CD4-positive, alpha-beta T cell (primary cell): ENCODE results near the gene ZNF211. TPM values are rescaled to one million over a fixed set of nuclear protein-coding genes. Genes with fewer than 3 reads are reported as not detected.

Experiments used
- ATAC-seq: fragments of 200-7000 bp; cut with Tn5 transposase; one replicate; pipeline ENCODE4 v1.10.0; 2022; ENCODE audit warnings: mild to moderate bottlenecking; ENCODE audit not compliant: poor library complexity
- CTCF ChIA-PET: fragments of 350-600 bp; sonication (Branson Sonifier 250); formaldehyde crosslinking; loops from one replicate; lab custom pipeline; 2021; ENCODE audit warnings: antibody characterized with exemption, inconsistent platforms; lab: Charles Lee
- POLR2A ChIA-PET: fragments of 350-600 bp; sonication (Branson Sonifier 250); formaldehyde crosslinking; loops from one replicate; lab custom pipeline; 2021; ENCODE audit warnings: antibody characterized with exemption, inconsistent platforms; lab: Charles Lee
- DNase-seq, 14 experiments: peaks; one replicate each; pipeline ENCODE4 v3.0.0-alpha.2; 2013 to 2020; ENCODE audit warnings: mixed read lengths in 2 of 14
- H3K27ac ChIP-seq, 2 donors: one replicate each; pipeline versions ENCODE4 v1.5.1 to v1.7.0; 2013; ENCODE audit warnings: low read length in 2 of 2, low read depth in 1 of 2, mild to moderate bottlenecking in 1 of 2
- H3K27me3 ChIP-seq, 2 experiments: 1 replicate in 1 of 2; 2 replicates in 1 of 2; pipeline versions ENCODE4 v1.6.1 to v1.7.0; 2013; ENCODE audit warnings: low read length in 2 of 2, control low read depth in 1 of 2, mild to moderate bottlenecking in 1 of 2, moderate library complexity in 1 of 2; ENCODE audit not compliant: insufficient read depth in 2 of 2, control insufficient read depth in 1 of 2
- H3K36me3 ChIP-seq: one replicate; pipeline ENCODE4 v1.6.1; 2013; ENCODE audit warnings: low read length, control low read depth; ENCODE audit not compliant: insufficient read depth
- H3K4me1 ChIP-seq: one replicate; pipeline ENCODE4 v1.6.1; 2013; ENCODE audit warnings: low read length, control low read depth; ENCODE audit not compliant: insufficient read depth
- H3K4me3 ChIP-seq: one replicate; pipeline ENCODE4 v1.5.1; 2013; ENCODE audit warnings: mild to moderate bottlenecking, low read length, moderate library complexity
- H3K9me3 ChIP-seq, 2 experiments: 1 replicate in 1 of 2; 2 replicates in 1 of 2; pipeline versions ENCODE4 v1.6.1 to v1.7.0; 2013; ENCODE audit warnings: low read length in 2 of 2, mild to moderate bottlenecking in 2 of 2, control low read depth in 1 of 2, moderate library complexity in 1 of 2; ENCODE audit not compliant: control insufficient read depth in 1 of 2, insufficient read depth in 1 of 2
- H3K27ac Mint-ChIP-seq: one replicate; pipeline ENCODE4 v1.8.0; 2020; ENCODE audit warnings: mixed read lengths
- H3K27me3 Mint-ChIP-seq: one replicate; pipeline ENCODE4 v1.8.0; 2021; ENCODE audit warnings: mixed read lengths
- H3K36me3 Mint-ChIP-seq: one replicate; pipeline ENCODE4 v1.8.0; 2021; ENCODE audit warnings: low read depth, mixed read lengths
- H3K4me1 Mint-ChIP-seq: one replicate; pipeline ENCODE4 v1.8.0; 2021; ENCODE audit warnings: low read depth, mixed read lengths
- H3K4me3 Mint-ChIP-seq: one replicate; pipeline ENCODE4 v1.8.0; 2020; ENCODE audit warnings: mild to moderate bottlenecking, mixed read lengths
- H3K9me3 Mint-ChIP-seq: one replicate; pipeline ENCODE4 v1.8.0; 2020; ENCODE audit warnings: mixed read lengths
- CTCF ChIP-seq: fragments of 200-600 bp; IDR thresholded peaks from one replicate; pipeline ENCODE4 v1.8.0; 2022; ENCODE audit warnings: antibody characterized with exemption, mild to moderate bottlenecking
- intact Hi-C, 2 experiments: fragments of 100-400 bp; cut with DNase I in 1 of 2; cut with micrococcal nuclease in 1 of 2; formaldehyde crosslinking; loops; one replicate each; pipeline versions ENCODE4 v1.15.1 to v1.9.0; 2023 to 2025; cut with DNase I, micrococcal nuclease
- total RNA-seq, 174 experiments: library from RNA in 2 of 174; stranded (reverse) in 2 of 174; gene quantifications; one replicate each; pipeline ENCODE4 v1.2.3 and lab custom pipeline; 2021 to 2026

The ZNF211 gene
- total RNA-seq, 2 experiments from 2014 or later: 29.3 to 30.5 TPM

DNA sequence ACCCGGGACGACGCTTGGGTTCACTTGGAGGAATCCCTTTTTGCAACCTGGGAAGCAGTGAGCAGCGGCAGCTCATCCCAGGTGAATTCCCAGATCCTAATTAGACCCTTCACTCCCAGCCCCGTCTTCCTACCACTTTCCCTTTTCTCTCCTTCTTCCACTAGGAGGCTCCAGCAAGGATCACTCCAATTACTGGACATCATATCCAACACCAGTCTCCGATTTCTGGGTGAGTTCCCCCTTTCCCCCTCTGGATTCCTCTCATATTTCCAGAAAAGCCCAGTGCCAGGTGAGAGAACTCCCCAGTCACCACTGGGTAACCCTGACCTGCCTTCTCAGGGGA, 18.7 kb downstream of the ZNF211 start:
- H3K4me3 Mint-ChIP-seq: no peak overlapping the region
- CTCF ChIA-PET: no interaction called here
- H3K4me3 ChIP-seq: no peak overlapping the region
- peaks cover 0 to 3% of the 10 kb centered on the region in 2 experiments for H3K27me3 ChIP-seq
- H3K4me1 ChIP-seq: no peaks in the 10 kb centered on the region
- no peaks in the 10 kb centered on the region for H3K36me3 ChIP-seq
- ATAC-seq (no peak), DNase-seq (no peak)
- no peak overlapping the region for H3K27ac ChIP-seq
- H3K36me3 Mint-ChIP-seq: peaks cover 67% of the 10 kb centered on the region
- TF ChIP-seq CTCF: no peak
- peaks cover 40% of the 10 kb centered on the region for H3K27me3 Mint-ChIP-seq
- POLR2A ChIA-PET: no interaction called here
- H3K27ac Mint-ChIP-seq: no peak overlapping the region
- intact Hi-C loops: no loop called here
- H3K9me3 Mint-ChIP-seq: peaks cover 44% of the 10 kb centered on the region
- peaks cover 28 to 36% of the 10 kb centered on the region in 2 experiments for H3K9me3 ChIP-seq
- H3K4me1 Mint-ChIP-seq: peaks cover 6% of the 10 kb centered on the region

GRCh38 chr19:57653689-57654088, 20.7 kb downstream of the ZNF211 start:
- Mint-ChIP-seq H3K27ac (no peak overlapping the region), H3K4me1 (peaks cover 6% of the 10 kb centered on the region), H3K4me3 (no peak overlapping the region), H3K9me3 (peaks cover 36% of the 10 kb centered on the region), H3K36me3 (peaks cover 54% of the 10 kb centered on the region), H3K27me3 (peaks cover 52% of the 10 kb centered on the region)
- H3K4me1 ChIP-seq: no peaks in the 10 kb centered on the region
- ChIA-PET CTCF (no interaction called here), POLR2A (no interaction called here)
- no peaks in the 10 kb centered on the region for H3K36me3 ChIP-seq
- H3K27me3 ChIP-seq: peaks cover 0 to 3% of the 10 kb centered on the region in 2 experiments
- H3K4me3 ChIP-seq: no peak overlapping the region
- H3K9me3 ChIP-seq: peaks cover 18 to 35% of the 10 kb centered on the region in 2 experiments
- no peak for ATAC-seq
- intact Hi-C loops: no loop called here
- no peak overlapping the region for H3K27ac ChIP-seq
- no peak for DNase-seq
- no peak for TF ChIP-seq CTCF

DNA sequence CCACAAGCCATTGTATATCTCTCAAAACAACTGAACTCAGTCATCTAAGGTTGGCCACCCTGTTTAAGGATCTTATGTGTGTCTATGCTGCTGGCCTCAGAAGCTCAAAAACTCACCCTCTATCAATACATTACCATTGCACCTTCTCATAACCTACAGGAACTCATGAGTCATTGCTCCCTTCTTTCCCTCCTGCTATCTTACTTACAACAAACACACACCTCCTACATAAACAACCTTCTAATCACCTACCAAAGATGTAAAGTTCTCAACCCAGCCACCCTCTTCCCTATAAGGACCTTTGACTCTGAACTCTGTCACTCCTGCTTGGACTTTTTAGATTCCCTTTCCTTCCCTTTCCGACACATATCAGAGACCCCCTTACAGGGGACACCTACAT, 22.5 kb downstream of the ZNF211 start:
- H3K4me1 Mint-ChIP-seq: peaks cover 6% of the 10 kb centered on the region
- H3K9me3 Mint-ChIP-seq: peaks cover 35% of the 10 kb centered on the region
- H3K27ac Mint-ChIP-seq: no peak overlapping the region
- DNase-seq (no peak), ATAC-seq (no peak)
- POLR2A ChIA-PET: interaction anchor here (0.6 kb wide), 1 partner anchor 288 kb away, joined by 3 read pairs; no protein-coding TSS in a partner anchor
- intact Hi-C loops: no loop called here
- CTCF ChIA-PET: no interaction called here
- H3K9me3 ChIP-seq: peaks cover 18 to 23% of the 10 kb centered on the region in 2 experiments
- H3K27ac ChIP-seq: no peak overlapping the region
- H3K27me3 ChIP-seq: peaks cover 3 to 8% of the 10 kb centered on the region in 2 experiments
- no peaks in the 10 kb centered on the region for H3K36me3 ChIP-seq
- no peaks in the 10 kb centered on the region for H3K4me1 ChIP-seq
- peaks cover 49% of the 10 kb centered on the region for H3K36me3 Mint-ChIP-seq
- H3K27me3 Mint-ChIP-seq: peaks cover 66% of the 10 kb centered on the region
- no peak overlapping the region for H3K4me3 Mint-ChIP-seq
- no peak overlapping the region for H3K4me3 ChIP-seq
- no peak for TF ChIP-seq CTCF
